ENCODE measurements around the gene C1QL1. TPM values are rescaled to one million over a fixed set of nuclear protein-coding genes. Genes with fewer than 3 reads are reported as not detected.

Gene C1QL1
- total RNA-seq, 1 donor from 2014 or later = not detected

- DNase-seq (ENCODE audit: low spot score in 2 of 2) = no peak
Observed at GRCh38 chr17:44942456-44942855, 25.6 kb downstream of the C1QL1 start.

GRCh38 chr17:44941712-44942331 is 26.3 kb downstream of the C1QL1 start:
- intact Hi-C loops (cut with DNase I) = no loop called here
- no peak overlapping the region for H3K4me3 ChIP-seq
- no peak for TF ChIP-seq CTCF (IDR thresholded peaks at IDR 0.05)
- no peaks in the 10 kb centered on the region for H3K4me1 ChIP-seq
- H3K27ac ChIP-seq = no peak overlapping the region
- no peaks in the 10 kb centered on the region for H3K9me3 ChIP-seq
- H3K27me3 ChIP-seq = no peaks in the 10 kb centered on the region
- DNase-seq (ENCODE audit: low spot score in 2 of 2) = no peak
- no peaks in the 10 kb centered on the region for H3K36me3 ChIP-seq

More at GRCh38 chr17:44942456-44942855, 25.6 kb downstream of the C1QL1 start:
- no peak overlapping the region for H3K4me3 ChIP-seq
- no peaks in the 10 kb centered on the region for H3K9me3 ChIP-seq
- H3K27me3 ChIP-seq = no peaks in the 10 kb centered on the region
- intact Hi-C loops (cut with DNase I) = no loop called here
- no peak for TF ChIP-seq CTCF (IDR thresholded peaks at IDR 0.05)
- H3K27ac ChIP-seq = no peak overlapping the region
- no peaks in the 10 kb centered on the region for H3K36me3 ChIP-seq
- peaks cover 3 to 5% of the 10 kb centered on the region in 2 donors for H3K4me1 ChIP-seq

- Histone ChIP-seq H3K27me3 (no peaks in the 10 kb centered on the region), H3K27ac (no peak overlapping the region), H3K4me1 (no peaks in the 10 kb centered on the region), H3K36me3 (no peaks in the 10 kb centered on the region), H3K9me3 (no peaks in the 10 kb centered on the region), H3K4me3 (no peak overlapping the region)
- DNase-seq (ENCODE audit: low spot score in 2 of 2) = no peak
- intact Hi-C loops (cut with DNase I) = no loop called here
- no peak for TF ChIP-seq CTCF (IDR thresholded peaks at IDR 0.05)
Observed at GRCh38 chr17:44940768-44941167, 27.3 kb downstream of the C1QL1 start.

- H3K36me3 ChIP-seq = no peaks in the 10 kb centered on the region
- intact Hi-C loops (cut with DNase I) = no loop called here
- no peak for TF ChIP-seq CTCF (IDR thresholded peaks at IDR 0.05)
- H3K9me3 ChIP-seq = no peaks in the 10 kb centered on the region
- DNase-seq (ENCODE audit: low spot score in 2 of 2) = no peak
- no peaks in the 10 kb centered on the region for H3K27me3 ChIP-seq
- no peak overlapping the region for H3K27ac ChIP-seq
- H3K4me1 ChIP-seq = no peaks in the 10 kb centered on the region
- H3K4me3 ChIP-seq = no peak overlapping the region
Observed at GRCh38 chr17:44940317-44940716, 27.8 kb downstream of the C1QL1 start.

GRCh38 chr17:44935116-44935515 is 33.0 kb downstream of the C1QL1 start:
- Histone ChIP-seq H3K27me3 (no peaks in the 10 kb centered on the region), H3K4me3 (no peak overlapping the region), H3K9me3 (no peaks in the 10 kb centered on the region), H3K36me3 (no peaks in the 10 kb centered on the region), H3K27ac (no peak overlapping the region), H3K4me1 (no peaks in the 10 kb centered on the region)
- intact Hi-C loops (cut with DNase I) = no loop called here
- no peak for DNase-seq (ENCODE audit: low spot score in 2 of 2)
- TF ChIP-seq CTCF (IDR thresholded peaks at IDR 0.05) = no peak

- intact Hi-C loops (cut with DNase I) = no loop called here
- Histone ChIP-seq H3K36me3 (no peaks in the 10 kb centered on the region), H3K27me3 (no peaks in the 10 kb centered on the region), H3K4me1 (no peaks in the 10 kb centered on the region), H3K9me3 (no peaks in the 10 kb centered on the region), H3K4me3 (no peak overlapping the region), H3K27ac (no peak overlapping the region)
- no peak for DNase-seq (ENCODE audit: low spot score in 2 of 2)
- TF ChIP-seq CTCF (IDR thresholded peaks at IDR 0.05) = no peak
Observed at GRCh38 chr17:44934745-44935105, 33.4 kb downstream of the C1QL1 start.
